Osteocyte (in vitro differentiated cells): ENCODE results near the gene BICD1. TPM values are rescaled to one million over a fixed set of nuclear protein-coding genes. Genes with fewer than 3 reads are reported as not detected.

Experiments used
- DNase-seq: peaks from one replicate; pipeline ENCODE4 v3.0.0; 2021; ENCODE audit warnings: mixed read lengths; ENCODE audit not compliant: unreplicated experiment; ENCODE audit errors: extremely low spot score
- H3K27ac Mint-ChIP-seq: one replicate; pipeline ENCODE4 v1.8.0; 2021; ENCODE audit warnings: mild to moderate bottlenecking, mixed read lengths; ENCODE audit not compliant: unreplicated experiment
- H3K27me3 Mint-ChIP-seq: one replicate; pipeline ENCODE4 v1.8.0; 2021; ENCODE audit warnings: mixed read lengths; ENCODE audit not compliant: unreplicated experiment
- H3K36me3 Mint-ChIP-seq: one replicate; pipeline ENCODE4 v1.8.0; 2021; ENCODE audit warnings: mixed read lengths; ENCODE audit not compliant: unreplicated experiment
- H3K4me1 Mint-ChIP-seq: one replicate; pipeline ENCODE4 v1.8.0; 2021; ENCODE audit warnings: mixed read lengths; ENCODE audit not compliant: unreplicated experiment
- H3K4me3 Mint-ChIP-seq: one replicate; pipeline ENCODE4 v1.8.0; 2021; ENCODE audit warnings: mild to moderate bottlenecking, moderate library complexity, mixed read lengths; ENCODE audit not compliant: unreplicated experiment
- H3K9me3 Mint-ChIP-seq: one replicate; pipeline ENCODE4 v1.8.0; 2021; ENCODE audit warnings: mixed read lengths; ENCODE audit not compliant: unreplicated experiment
- total RNA-seq: library from RNA; stranded (reverse); gene quantifications from 2 replicates; pipeline ENCODE4 v1.2.1, GENCODE V29; 2021
- TF ChIP-seq, protein P1 (sequence below): fragments of 200-600 bp; sonication (generic); IDR thresholded peaks from 2 replicates; pipeline ENCODE4 v1.5.0; 2021; ENCODE audit warnings: antibody characterized with exemption, mild to moderate bottlenecking, moderate library complexity

The BICD1 gene
- total RNA-seq, 1 donor from 2014 or later, result 47.6 TPM

GRCh38 chr12:32201976-32202375 is 95.3 kb downstream of the BICD1 start:
- Mint-ChIP-seq H3K4me1 (peaks cover 9% of the 10 kb centered on the region), H3K9me3 (no peaks in the 10 kb centered on the region), H3K36me3 (peaks cover 2% of the 10 kb centered on the region), H3K27ac (no peak overlapping the region), H3K27me3 (no peaks in the 10 kb centered on the region), H3K4me3 (no peak overlapping the region)
- TF ChIP-seq, protein P1, sequence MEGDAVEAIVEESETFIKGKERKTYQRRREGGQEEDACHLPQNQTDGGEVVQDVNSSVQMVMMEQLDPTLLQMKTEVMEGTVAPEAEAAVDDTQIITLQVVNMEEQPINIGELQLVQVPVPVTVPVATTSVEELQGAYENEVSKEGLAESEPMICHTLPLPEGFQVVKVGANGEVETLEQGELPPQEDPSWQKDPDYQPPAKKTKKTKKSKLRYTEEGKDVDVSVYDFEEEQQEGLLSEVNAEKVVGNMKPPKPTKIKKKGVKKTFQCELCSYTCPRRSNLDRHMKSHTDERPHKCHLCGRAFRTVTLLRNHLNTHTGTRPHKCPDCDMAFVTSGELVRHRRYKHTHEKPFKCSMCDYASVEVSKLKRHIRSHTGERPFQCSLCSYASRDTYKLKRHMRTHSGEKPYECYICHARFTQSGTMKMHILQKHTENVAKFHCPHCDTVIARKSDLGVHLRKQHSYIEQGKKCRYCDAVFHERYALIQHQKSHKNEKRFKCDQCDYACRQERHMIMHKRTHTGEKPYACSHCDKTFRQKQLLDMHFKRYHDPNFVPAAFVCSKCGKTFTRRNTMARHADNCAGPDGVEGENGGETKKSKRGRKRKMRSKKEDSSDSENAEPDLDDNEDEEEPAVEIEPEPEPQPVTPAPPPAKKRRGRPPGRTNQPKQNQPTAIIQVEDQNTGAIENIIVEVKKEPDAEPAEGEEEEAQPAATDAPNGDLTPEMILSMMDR, result no peak
- DNase-seq, result no peak

DNA sequence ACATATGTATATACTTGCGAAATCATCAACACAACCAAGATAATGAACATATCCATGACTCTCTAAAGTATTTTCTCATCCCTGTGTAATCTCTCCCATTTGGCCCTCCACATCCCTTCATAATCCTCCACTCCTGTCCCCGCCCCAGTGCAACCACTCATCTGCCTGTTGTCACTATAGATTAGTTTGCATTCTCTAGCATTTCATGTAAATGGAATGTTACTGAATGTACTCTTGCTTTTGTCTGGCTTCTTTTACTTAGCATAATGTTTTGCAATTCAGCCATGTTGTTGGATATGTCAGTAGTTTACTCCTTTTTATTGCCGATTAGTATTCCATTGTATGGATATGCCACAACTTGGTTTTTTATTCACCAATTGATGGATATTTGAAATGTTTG is 99.1 kb downstream of the BICD1 start:
- Mint-ChIP-seq H3K27ac (no peak overlapping the region), H3K36me3 (peaks cover 2% of the 10 kb centered on the region), H3K9me3 (no peaks in the 10 kb centered on the region), H3K27me3 (no peaks in the 10 kb centered on the region), H3K4me3 (no peak overlapping the region), H3K4me1 (peaks cover 4% of the 10 kb centered on the region)
- TF ChIP-seq, protein P1, result no peak
- no peak for DNase-seq

DNA sequence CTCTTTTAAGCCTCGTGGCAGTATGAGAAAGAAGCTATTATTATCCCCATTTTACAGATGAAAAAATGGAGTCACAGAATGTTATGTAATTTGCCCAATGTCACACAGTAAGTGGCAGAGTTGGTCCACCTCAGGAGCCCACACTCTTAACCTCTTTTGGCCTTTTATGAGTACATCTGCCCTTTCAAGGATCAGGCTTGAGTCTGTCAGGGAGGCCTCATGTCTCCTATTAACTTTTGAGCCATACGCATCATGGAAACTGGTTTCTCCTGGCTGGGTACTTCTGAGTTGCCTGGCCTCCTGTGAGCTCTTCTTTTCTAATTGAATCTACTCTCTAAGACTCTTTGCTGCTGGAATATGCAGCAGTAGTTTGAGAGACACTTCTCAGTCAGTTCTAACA is 101.7 kb downstream of the BICD1 start:
- Mint-ChIP-seq H3K4me3 (no peak overlapping the region), H3K36me3 (no peaks in the 10 kb centered on the region), H3K27me3 (no peaks in the 10 kb centered on the region), H3K9me3 (no peaks in the 10 kb centered on the region), H3K4me1 (peaks cover 6% of the 10 kb centered on the region), H3K27ac (no peak overlapping the region)
- no peak for DNase-seq
- TF ChIP-seq, protein P1, result no peak

GRCh38 chr12:32211066-32211899 is 104.6 kb downstream of the BICD1 start:
- no peak overlapping the region for H3K27ac Mint-ChIP-seq
- H3K27me3 Mint-ChIP-seq, result no peaks in the 10 kb centered on the region
- TF ChIP-seq, protein P1, result no peak
- H3K9me3 Mint-ChIP-seq, result no peaks in the 10 kb centered on the region
- peaks cover 3% of the 10 kb centered on the region for H3K36me3 Mint-ChIP-seq
- peaks cover 6% of the 10 kb centered on the region for H3K4me1 Mint-ChIP-seq
- H3K4me3 Mint-ChIP-seq, result no peak overlapping the region
- no peak for DNase-seq

DNA sequence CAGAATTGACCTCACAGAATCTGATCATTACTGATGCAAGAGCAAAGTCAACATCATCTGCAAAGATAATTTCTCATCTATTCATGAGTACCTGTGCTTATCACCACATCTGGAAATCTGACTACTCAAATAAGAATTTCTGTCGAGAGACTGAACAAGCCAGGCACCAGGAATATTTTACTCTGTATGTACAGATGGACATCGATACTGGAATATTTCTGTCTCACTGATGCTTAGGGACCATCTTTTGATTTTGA is 105.2 kb downstream of the BICD1 start:
- Mint-ChIP-seq H3K4me3 (no peak overlapping the region), H3K27ac (no peak overlapping the region), H3K36me3 (peaks cover 8% of the 10 kb centered on the region), H3K27me3 (no peaks in the 10 kb centered on the region), H3K4me1 (peaks cover 6% of the 10 kb centered on the region), H3K9me3 (no peaks in the 10 kb centered on the region)
- TF ChIP-seq, protein P1, result no peak
- no peak for DNase-seq
